HFF-Myc (cell line): ENCODE data around the gene CSNK2A3.

Experiments
- DNase-seq: peaks from one replicate; pipeline ENCODE4 v3.0.0-alpha.2; 2011; ENCODE audit warnings: low read depth; ENCODE audit errors: extremely low read depth
- H3K4me3 ChIP-seq: replicated peaks from 2 replicates; pipeline ENCODE4 v1.5.1; 2011; ENCODE audit warnings: low read depth, mild to moderate bottlenecking, control low read depth, low read length
- CTCF ChIP-seq: IDR thresholded peaks from 2 replicates; pipeline ENCODE4 v1.5.1; 2012; ENCODE audit warnings: mild to moderate bottlenecking, low read depth, low read length, control low read depth; ENCODE audit errors: missing control alignments

Gene CSNK2A3

GRCh38 chr11:11351042-11351586 is 1.9 kb downstream of the CSNK2A3 start:
- DNase-seq, result no peak
- TF ChIP-seq CTCF, result no peak
- no peak overlapping the region for H3K4me3 ChIP-seq

GRCh38 chr11:11349870-11350337 is 3.1 kb downstream of the CSNK2A3 start:
- H3K4me3 ChIP-seq, result no peak overlapping the region
- DNase-seq, result peak; percentile 89

GRCh38 chr11:11349106-11349825 is 3.8 kb downstream of the CSNK2A3 start:
- no peak for DNase-seq
- no peak overlapping the region for H3K4me3 ChIP-seq
- no peak for TF ChIP-seq CTCF

More at GRCh38 chr11:11349870-11350337, 3.1 kb downstream of the CSNK2A3 start:
- TF ChIP-seq CTCF, result no peak

GRCh38 chr11:11348303-11348702 is 4.7 kb downstream of the CSNK2A3 start:
- no peak overlapping the region for H3K4me3 ChIP-seq
- no peak for DNase-seq
- TF ChIP-seq CTCF, result no peak

GRCh38 chr11:11347592-11347991 is 5.5 kb downstream of the CSNK2A3 start:
- TF ChIP-seq CTCF, result no peak
- DNase-seq, result no peak
- no peak overlapping the region for H3K4me3 ChIP-seq

GRCh38 chr11:11346303-11346702 is 6.7 kb downstream of the CSNK2A3 start:
- no peak overlapping the region for H3K4me3 ChIP-seq
- DNase-seq, result no peak
- no peak for TF ChIP-seq CTCF
